GM21528 (cell line): ENCODE data around the gene PTCD1.
"Not testable (repeated sequence)": the region's sequence is repeated elsewhere in the genome, so short reads cannot be mapped to it uniquely, and the experiment has no call there.

ENCODE experiments used
- ATAC-seq: cut with Tn5 transposase; IDR thresholded peaks from one replicate; pipeline ENCODE4 v1.9.1; 2021; ENCODE audit warnings: mild to moderate bottlenecking, moderate library complexity; ENCODE audit not compliant: unreplicated experiment, low FRiP score

Gene PTCD1

DNA sequence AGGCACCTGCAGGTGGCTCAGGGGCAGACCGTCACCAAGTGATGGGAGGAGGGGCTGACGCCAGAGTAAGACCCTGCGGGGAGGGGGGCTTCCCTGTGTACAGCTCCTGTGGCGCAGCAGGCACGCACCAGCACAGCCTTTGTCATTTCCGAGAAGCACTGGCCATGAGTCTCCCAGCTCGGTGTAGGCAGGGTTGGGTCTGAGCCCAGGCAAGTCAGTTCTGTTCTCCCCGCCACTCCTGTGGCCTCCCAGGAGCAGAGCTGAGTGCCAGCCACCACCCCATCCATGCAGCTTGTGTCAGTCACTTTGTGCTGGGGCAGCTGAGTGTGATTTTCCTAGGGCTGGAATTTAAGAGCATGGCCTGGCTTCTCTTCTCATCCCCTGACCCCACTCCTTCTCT, 13.3 kb upstream of the PTCD1 start:
- ATAC-seq, result no peak

DNA sequence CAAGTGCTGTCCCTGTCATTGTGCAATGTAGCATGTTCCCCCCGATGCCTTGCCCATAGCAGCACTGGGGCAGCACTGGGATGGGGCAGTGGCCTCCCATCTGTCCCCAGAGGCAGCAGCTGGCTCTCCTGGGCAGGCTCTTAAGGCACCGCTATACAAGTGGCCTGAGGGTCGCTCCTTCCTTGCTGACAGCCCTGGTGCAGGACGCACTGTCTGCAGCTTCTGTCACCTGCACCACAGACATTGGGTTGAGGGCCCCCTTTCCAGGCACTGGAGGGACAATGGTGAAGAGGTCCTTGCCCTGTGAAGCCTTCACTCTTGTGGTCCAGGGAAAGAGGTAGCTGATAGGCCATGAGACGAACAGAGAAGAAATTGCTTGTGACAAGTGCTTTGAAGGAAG, 10.7 kb upstream of the PTCD1 start:
- ATAC-seq, result no peak

DNA sequence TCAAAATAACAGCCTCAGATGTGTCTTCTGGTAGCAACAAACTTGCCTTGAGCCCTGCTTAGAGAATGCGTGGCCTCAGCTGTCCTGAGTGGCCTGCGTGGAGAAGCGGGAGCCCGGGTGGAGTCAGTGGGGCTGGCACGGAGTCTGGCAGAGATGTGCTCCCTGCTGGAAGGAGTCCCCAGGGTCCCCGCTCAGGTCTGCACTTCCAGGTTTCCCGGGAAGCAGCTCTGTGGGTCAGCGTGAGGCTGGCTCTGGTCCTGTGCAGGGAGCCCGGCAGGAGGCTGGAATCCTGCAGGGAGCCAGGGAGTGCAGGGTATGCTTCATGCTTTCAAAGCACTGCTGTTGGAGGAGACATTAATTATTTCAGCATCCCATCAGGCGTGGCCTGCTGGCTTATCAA, 10.3 kb upstream of the PTCD1 start:
- no peak for ATAC-seq

DNA sequence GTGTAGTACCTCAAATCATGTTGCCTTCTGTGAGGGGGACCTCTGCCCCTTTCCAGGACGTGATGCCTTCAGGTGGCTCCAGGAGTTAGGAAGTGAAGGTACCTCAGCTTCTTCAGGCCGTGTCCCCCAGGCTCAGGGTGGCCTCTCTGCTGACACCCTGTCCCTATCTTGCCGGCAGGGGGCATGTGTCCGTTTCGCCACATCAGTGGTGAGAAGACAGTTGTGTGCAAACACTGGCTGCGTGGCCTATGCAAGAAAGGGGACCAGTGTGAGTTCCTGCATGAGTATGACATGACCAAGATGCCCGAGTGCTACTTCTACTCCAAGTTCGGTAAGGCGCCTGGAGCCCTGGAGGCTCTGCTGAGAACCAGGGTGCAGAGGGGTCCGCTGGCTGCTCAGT, 9.3 kb upstream of the PTCD1 start:
- ATAC-seq, result no peak

DNA sequence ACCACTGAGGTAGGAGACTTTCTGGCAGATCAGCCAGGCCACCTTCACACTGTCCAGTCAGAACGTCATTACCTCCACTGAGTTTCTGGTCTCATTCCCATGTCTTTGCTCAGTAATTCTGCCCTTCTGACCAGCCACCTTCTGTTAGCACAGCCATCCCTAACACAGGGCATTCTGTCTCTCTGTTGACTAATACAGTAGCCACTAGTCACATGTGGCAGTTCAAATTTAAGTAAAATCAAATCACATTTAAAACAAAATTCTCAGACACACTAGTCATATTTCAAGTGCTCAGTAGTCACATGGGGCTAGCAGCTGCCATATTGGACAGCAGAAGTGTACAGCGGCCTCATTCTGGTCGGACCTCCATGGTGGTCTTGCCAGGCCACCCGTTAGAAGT, 7.5 kb upstream of the PTCD1 start:
- no peak for ATAC-seq

DNA sequence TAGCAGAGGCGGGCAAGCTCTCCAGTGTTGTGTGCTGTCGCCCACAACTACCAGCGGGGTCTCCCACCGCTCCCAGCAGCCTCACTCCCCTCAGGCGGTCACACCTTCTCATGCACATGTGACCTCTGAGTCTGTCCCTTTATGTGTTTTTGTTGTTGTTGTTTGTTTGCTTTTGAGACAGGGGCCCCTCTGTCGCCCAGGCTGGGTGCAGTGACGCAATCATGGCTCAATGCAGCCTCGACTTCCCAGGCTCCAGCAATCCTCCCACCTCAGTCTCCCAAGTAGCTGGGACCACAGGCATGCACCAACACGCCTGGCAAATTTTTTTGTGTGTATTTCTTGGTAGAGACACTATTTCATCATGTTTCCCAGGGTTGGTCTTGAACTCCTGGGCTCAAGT, 1.6 kb upstream of the PTCD1 start:
- ATAC-seq, result no peak

DNA sequence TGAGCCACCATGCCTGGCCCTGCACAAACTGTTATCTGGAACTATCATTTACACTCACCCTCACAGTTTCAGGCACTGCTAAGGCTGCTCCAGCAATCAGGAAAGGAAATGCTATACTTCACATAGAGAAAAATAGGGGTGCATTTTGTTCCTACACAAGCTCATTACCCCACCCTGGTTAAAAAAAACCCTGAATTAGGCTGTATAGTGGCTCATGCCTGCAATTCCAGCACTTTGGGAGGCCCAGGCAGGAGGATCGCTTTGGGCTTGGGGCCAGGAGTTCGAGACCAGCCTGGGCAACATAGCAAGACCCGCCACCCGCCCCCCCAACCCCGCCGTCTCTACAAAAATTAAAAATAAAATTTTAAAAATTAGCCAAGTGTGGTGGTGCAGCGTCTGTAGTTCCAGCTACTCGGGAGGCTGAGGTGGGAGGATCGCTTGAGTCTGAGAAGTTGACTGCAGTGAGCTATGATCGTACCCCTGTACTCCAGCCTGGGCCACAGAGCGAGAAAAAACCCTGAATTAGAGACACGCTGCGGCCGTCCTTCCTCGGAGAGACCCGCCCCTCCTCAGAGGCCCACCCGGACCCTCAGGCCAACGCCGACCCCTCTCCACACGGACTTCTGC, 539 bp downstream of the PTCD1 start:
- ATAC-seq, result no peak

DNA sequence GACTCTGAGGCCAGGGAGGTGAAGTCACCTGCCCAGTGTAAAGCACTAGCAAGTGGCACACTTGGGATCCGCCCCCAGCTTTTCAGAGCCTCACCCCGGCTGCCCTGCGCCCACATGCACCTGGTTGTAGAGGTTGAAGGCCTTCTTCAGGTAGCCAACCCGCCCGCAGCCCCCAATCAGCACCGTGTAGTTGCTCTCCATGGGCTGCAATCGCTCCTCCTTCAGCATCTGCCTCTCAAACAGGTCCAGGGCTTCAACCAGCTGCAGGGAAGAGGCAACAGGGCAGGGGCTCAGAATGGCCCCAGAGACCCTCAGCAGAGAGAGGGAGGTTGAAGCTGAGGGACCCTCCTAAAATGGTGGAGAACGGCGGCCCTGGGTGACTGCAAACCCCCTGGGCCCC, 5.4 kb downstream of the PTCD1 start:
- ATAC-seq, result no peak

DNA sequence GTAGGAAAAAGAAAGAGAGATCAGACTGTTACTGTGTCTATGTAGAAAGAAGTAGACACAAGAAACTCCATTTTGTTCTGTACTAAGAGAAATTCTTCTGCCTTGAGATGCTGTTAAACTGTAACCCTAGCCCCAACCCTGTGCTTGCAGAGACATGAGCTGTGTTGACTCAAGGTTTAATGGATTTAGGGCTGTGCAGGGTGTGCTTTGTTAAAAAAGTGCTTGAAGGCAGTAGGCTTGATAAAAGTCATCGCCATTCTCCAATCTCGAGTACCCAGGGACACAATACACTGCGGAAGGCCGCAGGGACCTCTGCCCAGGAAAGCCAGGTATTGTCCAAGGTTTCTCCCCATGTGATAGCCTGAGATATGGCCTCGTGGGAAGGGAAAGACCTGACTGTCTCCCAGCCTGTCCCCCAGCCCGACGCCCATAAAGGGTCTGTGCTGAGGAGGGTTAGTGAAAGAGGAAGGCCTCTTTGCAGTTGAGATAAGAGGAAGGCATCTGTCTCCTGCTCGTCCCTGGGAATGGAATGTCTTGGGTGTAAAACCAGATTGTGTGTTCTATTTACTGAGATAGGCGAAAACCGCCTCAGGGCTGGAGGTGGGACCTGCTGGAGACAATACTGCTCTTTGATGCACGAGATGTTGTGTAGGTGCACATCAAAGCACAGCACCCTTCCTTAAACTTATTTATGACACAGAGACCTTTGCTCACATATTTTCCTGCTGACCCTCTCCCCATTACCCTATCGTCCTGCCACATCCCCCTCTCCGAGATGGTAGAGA, 6.7 kb downstream of the PTCD1 start:
- not testable (repeated sequence) for ATAC-seq

DNA sequence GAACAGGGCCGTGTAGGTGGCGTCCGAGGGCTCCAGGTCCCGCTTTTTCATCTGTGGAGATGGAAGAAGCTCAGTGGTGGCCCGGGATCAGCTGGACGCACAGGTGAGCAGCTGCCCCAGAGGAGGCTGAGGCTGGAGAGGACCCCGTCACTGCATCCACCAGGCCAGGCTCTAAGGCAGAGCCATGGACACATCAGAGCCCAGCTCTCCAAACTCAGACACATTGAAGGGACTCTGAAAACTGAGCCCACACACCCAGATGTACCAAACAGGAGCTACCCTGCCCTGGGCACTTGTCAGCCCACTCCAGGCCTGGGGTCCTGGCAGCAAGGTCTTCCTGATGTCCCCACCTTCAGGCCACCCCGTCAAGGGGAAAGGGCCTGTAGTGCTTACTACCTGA, 8.8 kb downstream of the PTCD1 start:
- ATAC-seq, result no peak

DNA sequence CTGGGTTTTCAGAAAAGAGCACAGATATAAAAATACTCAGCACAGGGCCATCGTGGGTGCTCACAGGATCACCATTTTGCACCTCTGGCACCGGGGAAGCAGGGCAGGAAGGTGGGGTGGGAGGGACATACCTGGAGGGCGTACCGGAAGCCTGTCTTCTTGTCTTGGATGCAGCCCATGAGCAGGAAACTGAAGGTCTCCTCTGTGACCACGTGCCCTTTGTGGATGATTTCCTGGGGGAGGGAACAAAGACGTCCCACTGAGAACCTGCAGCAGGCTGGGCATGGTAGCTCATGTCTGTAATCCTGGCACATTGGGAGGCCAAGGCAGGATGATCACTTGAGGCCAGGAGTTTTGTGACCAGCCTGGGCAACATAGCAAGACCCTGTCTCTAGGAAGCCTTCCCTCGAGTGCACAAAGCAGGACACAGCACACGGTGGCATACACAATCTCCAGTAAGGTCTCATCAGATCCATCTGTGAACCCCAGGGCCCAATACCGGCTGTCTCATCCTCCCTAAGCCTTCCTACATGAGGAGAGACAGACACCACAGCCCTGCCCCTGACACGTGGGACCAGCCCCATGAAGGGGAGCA, 9.5 kb downstream of the PTCD1 start:
- no peak for ATAC-seq

DNA sequence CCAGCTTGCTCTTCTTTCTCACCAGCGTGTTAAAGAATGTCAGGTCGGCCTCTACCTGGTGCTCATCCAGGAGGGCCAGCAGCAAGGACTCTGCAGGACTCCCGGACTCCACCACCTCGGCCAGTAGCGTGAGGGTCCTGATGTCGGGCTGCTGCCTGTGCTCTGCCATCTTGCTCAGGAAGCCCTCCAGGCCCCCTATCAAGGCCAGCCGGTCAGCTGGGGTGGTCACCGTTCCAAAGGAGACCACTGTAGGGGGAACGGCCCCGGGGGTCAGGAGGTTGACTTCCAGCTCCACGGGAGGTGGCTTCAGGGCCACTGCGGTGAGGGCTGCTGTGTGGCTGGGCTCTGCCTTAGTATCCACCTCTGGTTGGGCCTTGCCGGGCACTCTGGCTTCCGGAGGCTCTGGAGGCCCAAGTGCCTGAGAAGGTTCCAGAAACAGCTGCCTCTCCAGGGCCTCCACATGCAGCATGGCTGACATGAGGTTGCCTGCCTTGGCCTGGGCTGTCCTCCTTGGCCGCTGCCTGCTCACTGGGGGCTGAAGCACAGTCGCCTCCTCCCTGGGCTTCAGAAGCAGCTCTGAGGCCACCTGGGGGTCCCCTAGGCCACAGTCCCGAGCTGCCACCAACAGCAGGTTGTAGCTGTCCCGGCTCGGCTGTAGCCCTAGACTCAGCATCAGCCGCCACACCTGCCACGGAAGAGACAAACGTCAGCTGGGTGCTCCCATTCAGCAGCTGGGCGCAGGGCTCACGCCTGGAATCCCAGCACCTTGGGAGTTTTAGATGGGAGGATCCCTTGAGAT, 13.5 kb downstream of the PTCD1 start:
- no peak for ATAC-seq

DNA sequence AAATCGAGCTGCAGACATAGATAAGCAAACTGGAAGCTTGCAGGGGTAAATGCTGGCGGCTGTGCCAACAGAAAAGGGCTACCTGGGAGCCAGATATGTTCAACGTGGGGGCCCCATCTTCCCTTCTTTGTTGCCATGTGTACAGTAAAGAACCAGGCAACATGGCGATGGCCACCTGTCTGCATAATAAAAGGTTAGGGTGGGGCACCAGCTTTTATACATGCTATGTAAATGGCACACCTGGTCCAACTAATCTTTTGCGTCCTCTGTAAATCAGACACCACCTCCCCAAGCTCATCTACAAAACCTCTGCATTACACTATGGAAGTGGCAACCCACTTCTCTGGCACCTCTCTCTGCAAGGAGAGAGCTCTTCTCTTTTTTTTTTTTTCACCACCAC, 16.0 kb downstream of the PTCD1 start:
- ATAC-seq, result no peak

DNA sequence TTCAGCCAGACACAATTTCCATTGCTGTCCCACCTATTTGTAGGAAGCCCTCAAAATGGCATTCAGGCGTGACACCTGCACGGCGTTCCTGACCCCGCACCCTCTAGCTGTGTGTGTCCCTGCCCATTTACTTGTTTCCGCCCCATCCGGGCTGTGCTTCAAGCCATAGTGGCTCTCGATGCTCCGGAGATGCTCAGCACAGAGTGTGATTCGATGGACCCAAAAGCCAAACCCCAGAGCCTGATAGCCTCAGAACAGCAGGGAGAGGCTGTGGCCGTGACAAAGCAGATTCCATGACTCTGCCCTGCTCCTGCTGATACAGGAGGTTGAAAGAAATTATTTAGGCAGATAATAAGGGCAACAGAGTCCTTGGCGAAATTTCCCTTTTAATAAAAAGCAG, 16.4 kb downstream of the PTCD1 start:
- no peak for ATAC-seq

DNA sequence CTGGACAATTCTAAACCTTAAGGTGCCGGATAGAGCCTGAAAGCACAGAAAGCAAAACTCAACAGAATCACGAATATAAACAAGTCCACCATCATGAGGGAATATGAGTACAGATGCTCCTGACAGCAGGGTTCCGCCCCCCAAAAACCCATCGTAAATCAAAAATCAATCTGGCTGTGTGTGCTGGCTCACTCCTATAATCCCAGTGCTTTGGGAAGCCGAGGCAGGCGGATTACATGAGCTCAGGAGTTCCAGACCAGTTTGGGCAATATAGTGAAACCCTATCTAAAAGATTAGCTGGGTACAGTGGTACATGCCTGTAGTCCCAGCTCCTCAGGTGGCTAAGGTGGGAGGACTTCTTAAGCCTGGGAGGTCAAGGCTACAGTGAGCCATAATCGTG, 17.6 kb downstream of the PTCD1 start:
- ATAC-seq, result no peak

DNA sequence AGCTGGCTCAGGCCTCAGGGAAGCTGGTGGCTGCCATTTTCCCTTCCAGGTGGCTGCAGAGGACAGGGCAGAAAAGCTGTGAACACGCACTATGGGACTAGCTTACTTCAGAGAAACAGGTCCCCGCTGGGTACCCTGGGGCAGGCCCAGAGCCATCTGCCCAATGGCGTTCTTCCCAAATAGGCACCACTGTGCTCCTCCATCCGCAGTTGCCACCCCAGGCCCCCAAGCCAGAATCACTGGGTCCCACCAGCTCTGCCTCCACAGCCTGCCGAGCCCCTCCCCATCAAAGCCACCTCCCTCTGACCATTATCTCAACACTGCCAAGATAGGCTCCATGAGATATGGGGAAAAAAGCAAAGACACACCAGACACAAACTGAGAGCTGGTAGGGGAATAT, 18.4 kb downstream of the PTCD1 start:
- ATAC-seq, result no peak

DNA sequence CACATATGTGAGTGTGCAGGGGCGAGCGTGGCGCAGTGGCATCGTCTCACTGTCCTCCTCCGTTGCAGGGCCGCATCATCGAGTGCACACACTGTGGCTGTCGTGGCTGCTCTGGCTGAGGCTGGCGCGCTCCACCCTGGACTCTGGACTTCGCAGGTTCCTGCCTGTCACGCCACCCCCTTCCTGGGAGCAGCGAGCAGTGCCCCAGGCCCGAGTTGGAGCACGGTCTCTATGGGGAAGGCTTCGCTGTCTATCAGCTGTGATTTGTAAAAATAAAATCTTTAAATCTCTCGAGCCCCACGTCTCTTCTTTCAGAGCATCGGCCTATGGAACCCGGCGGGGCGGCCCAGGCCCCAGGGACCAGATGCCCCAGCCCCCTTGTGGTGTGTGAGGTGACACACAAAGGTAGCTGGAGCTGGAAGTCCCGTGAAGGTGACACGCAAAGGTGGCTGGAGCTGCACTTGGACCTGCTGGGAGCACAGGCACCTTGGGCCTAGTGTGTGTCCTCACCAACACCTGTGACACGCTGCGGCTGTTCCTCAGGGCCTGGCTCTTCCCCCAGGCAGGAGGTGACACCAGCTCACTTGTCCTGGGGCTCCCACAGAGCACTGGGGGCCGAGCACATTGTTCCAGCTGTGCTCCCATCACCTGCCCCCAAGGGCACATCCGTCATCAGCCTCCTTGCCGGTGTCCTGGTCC, 19.1 kb downstream of the PTCD1 start:
- no peak for ATAC-seq

DNA sequence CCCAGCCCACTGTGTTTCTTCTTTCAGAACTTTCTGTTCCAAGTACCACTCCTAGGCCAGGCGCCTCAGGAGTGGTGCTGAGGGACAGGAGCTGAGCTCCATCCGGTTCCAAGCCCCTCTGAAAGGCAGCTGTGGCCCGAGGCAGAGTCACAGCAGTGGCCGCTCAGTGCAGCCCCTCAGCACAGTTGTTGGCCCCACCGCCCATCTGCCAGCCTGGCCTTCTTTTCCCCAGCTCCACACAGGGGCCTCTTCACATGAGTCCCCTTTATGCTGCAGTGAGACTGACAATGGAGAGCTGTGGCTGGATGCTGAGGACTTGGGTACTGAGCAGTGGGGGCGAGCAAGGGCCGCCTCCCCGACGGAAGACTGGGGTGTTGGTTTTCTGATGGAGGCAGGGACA, 20.3 kb downstream of the PTCD1 start:
- ATAC-seq, result no peak

DNA sequence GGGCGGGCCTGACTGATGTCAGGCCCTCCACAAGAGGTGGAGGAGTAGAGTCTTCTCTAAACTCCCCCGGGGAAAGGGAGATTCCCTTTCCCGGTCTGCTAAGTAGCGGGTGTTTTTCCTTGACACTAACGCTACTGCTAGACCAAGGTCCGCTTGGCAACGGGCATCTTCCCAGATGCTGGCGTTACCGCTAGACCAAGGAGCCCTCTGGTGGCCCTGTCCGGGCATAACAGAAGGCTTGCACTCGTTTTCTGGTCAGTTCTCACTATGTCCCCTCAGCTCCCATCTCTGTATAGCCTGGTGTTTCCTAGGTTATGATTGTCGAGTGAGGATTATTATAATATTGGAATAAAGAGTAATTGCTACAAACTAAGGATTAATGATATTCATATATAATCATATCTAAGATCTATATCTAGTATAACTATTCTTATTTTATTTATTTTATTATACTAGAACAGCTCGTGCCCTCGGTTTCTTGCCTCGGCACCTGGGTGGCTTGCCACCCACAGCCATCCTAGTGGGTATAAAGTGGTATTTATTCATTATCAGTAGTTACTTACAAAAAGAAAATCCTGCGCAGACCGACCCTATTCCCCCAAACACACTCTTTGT, 23.0 kb downstream of the PTCD1 start:
- ATAC-seq, result not testable (repeated sequence)

DNA sequence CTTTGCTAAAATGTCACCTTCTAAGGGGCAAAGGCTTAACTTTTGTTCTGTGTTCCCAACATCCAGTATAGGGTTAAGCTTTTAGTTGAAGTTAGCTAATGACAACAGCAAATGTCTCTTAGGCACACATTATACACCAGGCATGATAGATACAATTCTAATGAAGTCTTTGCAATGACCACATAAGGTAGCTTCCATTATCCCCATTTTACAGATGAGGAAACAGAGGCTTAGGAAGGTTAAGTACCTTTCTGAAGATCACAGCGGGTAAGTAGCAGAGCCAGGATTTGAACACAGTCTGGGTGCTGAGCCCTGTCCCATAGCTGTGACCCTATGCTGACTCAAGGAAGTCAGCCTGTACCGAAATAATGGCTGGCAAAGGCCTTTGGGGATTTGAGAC, 28.0 kb downstream of the PTCD1 start:
- no peak for ATAC-seq
